H9 (cell line): Measurements from ENCODE around the gene ZSCAN29. TPM values are rescaled to one million over a fixed set of nuclear protein-coding genes. Genes with fewer than 3 reads are reported as not detected.

Source experiments
- DNase-seq: peaks from one replicate; pipeline ENCODE4 v3.0.0-alpha.2; 2017
- H2AFZ ChIP-seq: one replicate; pipeline ENCODE4 v1.6.1; 2013; ENCODE audit warnings: mild to moderate bottlenecking, low read length, control low read depth, moderate library complexity
- H2AK5ac ChIP-seq: 2 replicates; pipeline ENCODE4 v1.6.1; 2013; ENCODE audit warnings: low read length, control low read depth, mixed read lengths; ENCODE audit not compliant: insufficient read length
- H2BK120ac ChIP-seq: one replicate; pipeline ENCODE4 v1.6.1; 2013; ENCODE audit warnings: low read depth, mild to moderate bottlenecking, low read length, control low read depth, inconsistent platforms; ENCODE audit not compliant: poor library complexity, severe bottlenecking
- H2BK12ac ChIP-seq: 2 replicates; pipeline ENCODE4 v1.6.1; 2013; ENCODE audit warnings: low read length, control low read depth, mixed read lengths, low read depth; ENCODE audit not compliant: insufficient read length
- H2BK15ac ChIP-seq: 2 replicates; pipeline ENCODE4 v1.6.1; 2013; ENCODE audit warnings: low read depth, low read length, control low read depth
- H2BK20ac ChIP-seq: one replicate; pipeline ENCODE4 v1.6.1; 2013; ENCODE audit warnings: low read depth, mild to moderate bottlenecking, low read length, control low read depth, inconsistent platforms; ENCODE audit not compliant: poor library complexity, severe bottlenecking
- H2BK5ac ChIP-seq: 2 replicates; pipeline ENCODE4 v1.6.1; 2013; ENCODE audit warnings: low read length, control low read depth, mixed read lengths; ENCODE audit not compliant: insufficient read length
- H3K14ac ChIP-seq: 2 replicates; pipeline ENCODE4 v1.6.1; 2013; ENCODE audit warnings: low read length, control low read depth; ENCODE audit not compliant: insufficient read depth
- H3K18ac ChIP-seq: 2 replicates; pipeline ENCODE4 v1.6.1; 2013; ENCODE audit warnings: low read depth, mild to moderate bottlenecking, mixed read lengths, low read length, control low read depth; ENCODE audit not compliant: insufficient read length
- H3K23ac ChIP-seq: 2 replicates; pipeline ENCODE4 v1.6.1; 2013; ENCODE audit warnings: low read length, control low read depth, mixed read lengths, low read depth; ENCODE audit not compliant: insufficient read length
- H3K23me2 ChIP-seq: 2 replicates; pipeline ENCODE4 v1.6.1; 2013; ENCODE audit warnings: low read depth, mild to moderate bottlenecking, mixed read lengths, low read length, control low read depth; ENCODE audit not compliant: insufficient read length, poor library complexity, severe bottlenecking
- H3K27ac ChIP-seq: 2 replicates; pipeline ENCODE4 v1.5.1; 2013; ENCODE audit warnings: low read length, control low read depth, mixed read lengths, low read depth; ENCODE audit not compliant: insufficient read length
- H3K27me3 ChIP-seq: 2 replicates; pipeline ENCODE4 v1.6.1; 2013; ENCODE audit warnings: low read length, control low read depth, inconsistent platforms; ENCODE audit not compliant: insufficient read depth
- H3K4ac ChIP-seq: 2 replicates; pipeline ENCODE4 v1.6.1; 2013; ENCODE audit warnings: low read depth, mild to moderate bottlenecking, control low read depth, inconsistent platforms, low read length, moderate library complexity
- H3K4me1 ChIP-seq: 2 replicates; pipeline ENCODE4 v1.6.1; 2013; ENCODE audit warnings: low read length, control low read depth, inconsistent platforms; ENCODE audit not compliant: insufficient read depth
- H3K4me2 ChIP-seq: 2 replicates; pipeline ENCODE4 v1.6.1; 2013; ENCODE audit warnings: low read length, control low read depth, mixed read lengths; ENCODE audit not compliant: insufficient read length, insufficient read depth
- H3K56ac ChIP-seq: 2 replicates; pipeline ENCODE4 v1.6.1; 2013; ENCODE audit warnings: low read depth, mild to moderate bottlenecking, mixed read lengths, low read length, control low read depth; ENCODE audit not compliant: insufficient read length
- H3K79me1 ChIP-seq: 2 replicates; pipeline ENCODE4 v1.6.1; 2013; ENCODE audit warnings: low read depth, mild to moderate bottlenecking, moderate library complexity, low read length, control low read depth, inconsistent platforms; ENCODE audit not compliant: insufficient read depth, poor library complexity, severe bottlenecking
- H3K79me2 ChIP-seq: 2 replicates; pipeline ENCODE4 v1.6.1; 2013; ENCODE audit warnings: low read length, control low read depth, inconsistent platforms; ENCODE audit not compliant: insufficient read depth
- H3K9ac ChIP-seq: 2 replicates; pipeline ENCODE4 v1.6.1; 2013; ENCODE audit warnings: low read length, control low read depth, mixed read lengths; ENCODE audit not compliant: insufficient read length; ENCODE audit errors: extremely low read depth
- H3K9me3 ChIP-seq: one replicate; pipeline ENCODE4 v1.6.1; 2013; ENCODE audit warnings: low read depth, low read length, inconsistent platforms; ENCODE audit not compliant: control insufficient read depth
- H3T11ph ChIP-seq: one replicate; pipeline ENCODE4 v1.6.1; 2013; ENCODE audit warnings: mild to moderate bottlenecking, low read length, control low read depth, inconsistent platforms
- H4K20me1 ChIP-seq: one replicate; pipeline ENCODE4 v1.6.1; 2013; ENCODE audit not compliant: control insufficient read depth, insufficient read length, insufficient read depth
- H4K5ac ChIP-seq: 2 replicates; pipeline ENCODE4 v1.6.1; 2013; ENCODE audit warnings: low read depth, mild to moderate bottlenecking, mixed read lengths, low read length, control low read depth; ENCODE audit not compliant: insufficient read length
- H4K8ac ChIP-seq: replicated peaks from 2 replicates; pipeline ENCODE4 v1.6.1; 2013; ENCODE audit warnings: low read length, control low read depth, mixed read lengths, low read depth; ENCODE audit not compliant: insufficient read length
- H4K91ac ChIP-seq: 2 replicates; pipeline ENCODE4 v1.6.1; 2013; ENCODE audit warnings: low read depth, mild to moderate bottlenecking, moderate library complexity, mixed read lengths, low read length, control low read depth; ENCODE audit not compliant: insufficient read length
- H3K27ac Mint-ChIP-seq, 3 experiments: 2 replicates in 2 of 3; 3 replicates in 1 of 3; pipeline ENCODE4 v1.8.0; 2020 to 2021; ENCODE audit warnings: mixed read lengths in 3 of 3, mild to moderate bottlenecking in 1 of 3, moderate library complexity in 1 of 3
- H3K27me3 Mint-ChIP-seq: 2 replicates; pipeline ENCODE4 v1.8.0; 2021; ENCODE audit warnings: low read depth, mild to moderate bottlenecking, moderate library complexity, mixed read lengths
- H3K36me3 Mint-ChIP-seq, 3 experiments: 2 replicates in 2 of 3; 3 replicates in 1 of 3; pipeline ENCODE4 v1.8.0; 2020 to 2021; ENCODE audit warnings: low read depth in 3 of 3, mixed read lengths in 3 of 3; ENCODE audit not compliant: insufficient read depth in 1 of 3
- H3K4me1 Mint-ChIP-seq, 2 experiments: 2 replicates each; pipeline ENCODE4 v1.8.0; 2020; ENCODE audit warnings: mixed read lengths in 2 of 2
- H3K4me3 Mint-ChIP-seq, 2 experiments: 2 replicates in 1 of 2; 3 replicates in 1 of 2; pipeline ENCODE4 v1.8.0; 2020 to 2021; ENCODE audit warnings: mild to moderate bottlenecking in 2 of 2, mixed read lengths in 2 of 2, moderate library complexity in 1 of 2
- H3K9me3 Mint-ChIP-seq, 2 experiments: 2 replicates in 1 of 2; 3 replicates in 1 of 2; pipeline ENCODE4 v1.8.0; 2020; ENCODE audit warnings: mild to moderate bottlenecking in 2 of 2, mixed read lengths in 2 of 2, moderate library complexity in 1 of 2
- WGBS: extraction: QIAGEN DNeasy Blood & Tissue Kit; methylation state at CpG from one replicate; pipeline ENCODE4 v1.1.7; 2013; ENCODE audit warnings: missing lambda C conversion rate, low lambda C conversion rate, mixed read lengths; ENCODE audit not compliant: insufficient read length; ENCODE audit errors: extremely low coverage; 5-methylcytosine and 5-hydroxymethylcytosine counted together
- total RNA-seq: library from RNA; stranded (reverse); gene quantifications from 2 replicates; pipeline ENCODE4 v1.2.1, GENCODE V29; 2021
- TF ChIP-seq, protein P1 (sequence below): fragments of 200-600 bp; sonication (generic); conservative IDR thresholded peaks from 3 replicates; pipeline ENCODE4 v1.8.0; 2021; ENCODE audit warnings: antibody characterized with exemption, mild to moderate bottlenecking

Gene ZSCAN29
- total RNA-seq, 1 experiment from 2014 or later: 52.5 TPM

GRCh38 chr15:43347114-43347513 lies 23.7 kb downstream of the ZSCAN29 start:
- no peak overlapping the region for H2BK15ac ChIP-seq
- H2BK12ac ChIP-seq: no peak overlapping the region
- H2BK20ac ChIP-seq: no peak overlapping the region
- H3K4ac ChIP-seq: no peak overlapping the region
- no peaks in the 10 kb centered on the region; the same call in 1 of the 2 replicates for H3K27me3 Mint-ChIP-seq
- H3T11ph ChIP-seq: no peak overlapping the region
- H3K27ac Mint-ChIP-seq: no peak overlapping the region
- no peak overlapping the region for H4K8ac ChIP-seq
- no peak overlapping the region for H2BK120ac ChIP-seq
- H4K91ac ChIP-seq: no peak overlapping the region
- H3K14ac ChIP-seq: no peak overlapping the region
- no peak overlapping the region for H3K9ac ChIP-seq
- no peak overlapping the region for H2AK5ac ChIP-seq
- no CpG with 5 or more reads among the region's 3 CpGs for WGBS
- H3K27me3 ChIP-seq: no peaks in the 10 kb centered on the region
- H3K4me1 ChIP-seq: no peaks in the 10 kb centered on the region
- peaks cover 0 to 26% (median 7%) of the 10 kb centered on the region in 3 experiments; a peak in 6 of 7 replicates for H3K36me3 Mint-ChIP-seq
- H3K79me1 ChIP-seq: no peaks in the 10 kb centered on the region
- H3K9me3 Mint-ChIP-seq: no peaks in the 10 kb centered on the region
- H4K20me1 ChIP-seq: no peaks in the 10 kb centered on the region
- DNase-seq: no peak
- no peaks in the 10 kb centered on the region for H3K4me1 Mint-ChIP-seq
- TF ChIP-seq, protein P1, sequence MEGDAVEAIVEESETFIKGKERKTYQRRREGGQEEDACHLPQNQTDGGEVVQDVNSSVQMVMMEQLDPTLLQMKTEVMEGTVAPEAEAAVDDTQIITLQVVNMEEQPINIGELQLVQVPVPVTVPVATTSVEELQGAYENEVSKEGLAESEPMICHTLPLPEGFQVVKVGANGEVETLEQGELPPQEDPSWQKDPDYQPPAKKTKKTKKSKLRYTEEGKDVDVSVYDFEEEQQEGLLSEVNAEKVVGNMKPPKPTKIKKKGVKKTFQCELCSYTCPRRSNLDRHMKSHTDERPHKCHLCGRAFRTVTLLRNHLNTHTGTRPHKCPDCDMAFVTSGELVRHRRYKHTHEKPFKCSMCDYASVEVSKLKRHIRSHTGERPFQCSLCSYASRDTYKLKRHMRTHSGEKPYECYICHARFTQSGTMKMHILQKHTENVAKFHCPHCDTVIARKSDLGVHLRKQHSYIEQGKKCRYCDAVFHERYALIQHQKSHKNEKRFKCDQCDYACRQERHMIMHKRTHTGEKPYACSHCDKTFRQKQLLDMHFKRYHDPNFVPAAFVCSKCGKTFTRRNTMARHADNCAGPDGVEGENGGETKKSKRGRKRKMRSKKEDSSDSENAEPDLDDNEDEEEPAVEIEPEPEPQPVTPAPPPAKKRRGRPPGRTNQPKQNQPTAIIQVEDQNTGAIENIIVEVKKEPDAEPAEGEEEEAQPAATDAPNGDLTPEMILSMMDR: no peak
- H3K18ac ChIP-seq: no peak overlapping the region
- no peak overlapping the region for H2AFZ ChIP-seq
- H3K4me3 Mint-ChIP-seq: no peak overlapping the region
- no peak overlapping the region for H3K27ac ChIP-seq
- H3K23me2 ChIP-seq: no peaks in the 10 kb centered on the region
- no peak overlapping the region for H3K23ac ChIP-seq
- no peak overlapping the region for H4K5ac ChIP-seq
- no peak overlapping the region for H3K4me2 ChIP-seq
- no peak overlapping the region for H3K56ac ChIP-seq
- no peaks in the 10 kb centered on the region for H3K9me3 ChIP-seq
- no peaks in the 10 kb centered on the region for H3K79me2 ChIP-seq
- H2BK5ac ChIP-seq: no peak overlapping the region
